Panc1 (cell line): Measurements from ENCODE around the gene CYP4B1.

Experiments
- CTCF ChIP-seq: fragments of 450-650 bp; IDR thresholded peaks from 2 replicates; pipeline ENCODE4 v1.5.1; 2017; ENCODE audit warnings: mild to moderate bottlenecking
- POLR2AphosphoS5 ChIP-seq: IDR thresholded peaks from 2 replicates; pipeline ENCODE4 v1.6.1; 2012; ENCODE audit warnings: mild to moderate bottlenecking, low read depth, low read length, moderate library complexity
- REST ChIP-seq, 2 experiments: IDR thresholded peaks; 2 replicates each; pipeline ENCODE4 v1.6.1; 2011 to 2012; ENCODE audit warnings: low read depth in 2 of 2, control low read depth in 1 of 2, low read length in 1 of 2, mild to moderate bottlenecking in 1 of 2, moderate library complexity in 1 of 2; ENCODE audit not compliant: insufficient read depth in 1 of 2
- SIN3A ChIP-seq: IDR thresholded peaks from 2 replicates; pipeline ENCODE4 v1.6.1; 2012; ENCODE audit warnings: low read depth, mild to moderate bottlenecking, low read length, moderate library complexity, borderline replicate concordance; ENCODE audit not compliant: insufficient read depth

- TF ChIP-seq CTCF = no peak
- no peak for TF ChIP-seq POLR2AphosphoS5
- TF ChIP-seq REST (IDR thresholded peaks at IDR 0.05; ENCODE audit: insufficient read depth in 1 of 2, low read depth in 2 of 2, low read length in 1 of 2) = no peak
- no peak for TF ChIP-seq SIN3A
These were observed 3.2 kb downstream of the CYP4B1 start for GRCh38 chr1:46802081-46802480.
